Mucosa of stomach (tissue), 1 donor: Measurements from ENCODE around the gene HOXD10.

Source experiments
- H3K27me3 ChIP-seq: one replicate; pipeline ENCODE4 v1.7.0; 2013; ENCODE audit warnings: mild to moderate bottlenecking, low read length; ENCODE audit not compliant: control insufficient read depth, insufficient read depth
- H3K36me3 ChIP-seq: one replicate; pipeline ENCODE4 v1.7.0; 2013; ENCODE audit warnings: low read length; ENCODE audit not compliant: control insufficient read depth, insufficient read depth
- H3K4me1 ChIP-seq: one replicate; pipeline ENCODE4 v1.7.0; 2013; ENCODE audit warnings: mild to moderate bottlenecking, low read length; ENCODE audit not compliant: control insufficient read depth, insufficient read depth
- H3K4me3 ChIP-seq: one replicate; pipeline ENCODE4 v1.7.0; 2013; ENCODE audit warnings: low read length
- H3K9ac ChIP-seq: one replicate; pipeline ENCODE4 v1.7.0; 2013; ENCODE audit warnings: mild to moderate bottlenecking, low read length, moderate library complexity
- H3K9me3 ChIP-seq: one replicate; pipeline ENCODE4 v1.7.0; 2013; ENCODE audit warnings: mild to moderate bottlenecking, low read length, moderate library complexity; ENCODE audit not compliant: control insufficient read depth
- donor health status: Pancreatic carcinoma.

Gene HOXD10

GRCh38 chr2:176100547-176101140 lies 15.9 kb upstream of the HOXD10 start:
- Histone ChIP-seq H3K4me1 (peaks cover 10% of the 10 kb centered on the region), H3K9ac (no peak overlapping the region), H3K4me3 (no peak overlapping the region), H3K36me3 (no peaks in the 10 kb centered on the region), H3K9me3 (no peaks in the 10 kb centered on the region), H3K27me3 (peaks cover 98% of the 10 kb centered on the region)

- Histone ChIP-seq H3K27me3 (peaks cover 99% of the 10 kb centered on the region), H3K9ac (no peak overlapping the region), H3K4me1 (peaks cover 10% of the 10 kb centered on the region), H3K4me3 (no peak overlapping the region), H3K9me3 (no peaks in the 10 kb centered on the region), H3K36me3 (no peaks in the 10 kb centered on the region)
Measured at GRCh38 chr2:176101216-176101830, 15.3 kb upstream of the HOXD10 start.

- H3K4me1 ChIP-seq: peaks cover 10% of the 10 kb centered on the region
- no peaks in the 10 kb centered on the region for H3K36me3 ChIP-seq
- no peak overlapping the region for H3K4me3 ChIP-seq
- no peaks in the 10 kb centered on the region for H3K9me3 ChIP-seq
- H3K9ac ChIP-seq: no peak overlapping the region
- peaks cover 99% of the 10 kb centered on the region for H3K27me3 ChIP-seq
Measured at GRCh38 chr2:176101842-176102241, 14.7 kb upstream of the HOXD10 start.

- Histone ChIP-seq H3K9ac (no peak overlapping the region), H3K27me3 (peaks cover 98% of the 10 kb centered on the region), H3K4me1 (peaks cover 5% of the 10 kb centered on the region), H3K4me3 (no peak overlapping the region), H3K9me3 (no peaks in the 10 kb centered on the region), H3K36me3 (no peaks in the 10 kb centered on the region)
Measured at GRCh38 chr2:176102309-176102866, 14.2 kb upstream of the HOXD10 start.

- Histone ChIP-seq H3K4me1 (no peaks in the 10 kb centered on the region), H3K4me3 (no peak overlapping the region), H3K9ac (no peak overlapping the region), H3K36me3 (no peaks in the 10 kb centered on the region), H3K9me3 (no peaks in the 10 kb centered on the region), H3K27me3 (peaks cover 94% of the 10 kb centered on the region)
Measured at GRCh38 chr2:176103194-176103593, 13.4 kb upstream of the HOXD10 start.

GRCh38 chr2:176103742-176104315 lies 12.7 kb upstream of the HOXD10 start:
- Histone ChIP-seq H3K27me3 (peaks cover 93% of the 10 kb centered on the region), H3K4me3 (no peak overlapping the region), H3K9ac (no peak overlapping the region)

GRCh38 chr2:176104316-176105077 lies 12.1 kb upstream of the HOXD10 start:
- no peaks in the 10 kb centered on the region for H3K4me1 ChIP-seq
- H3K4me3 ChIP-seq: no peak overlapping the region
- H3K27me3 ChIP-seq: peaks cover 93% of the 10 kb centered on the region
- H3K36me3 ChIP-seq: no peaks in the 10 kb centered on the region
- no peak overlapping the region for H3K9ac ChIP-seq
- no peaks in the 10 kb centered on the region for H3K9me3 ChIP-seq

More at GRCh38 chr2:176103742-176104315, 12.7 kb upstream of the HOXD10 start:
- Histone ChIP-seq H3K4me1 (no peaks in the 10 kb centered on the region), H3K36me3 (no peaks in the 10 kb centered on the region), H3K9me3 (no peaks in the 10 kb centered on the region)

- Histone ChIP-seq H3K4me1 (no peaks in the 10 kb centered on the region), H3K9ac (no peak overlapping the region), H3K36me3 (no peaks in the 10 kb centered on the region), H3K4me3 (no peak overlapping the region), H3K9me3 (no peaks in the 10 kb centered on the region), H3K27me3 (peaks cover 93% of the 10 kb centered on the region)
Measured at GRCh38 chr2:176105078-176105729, 11.4 kb upstream of the HOXD10 start.

GRCh38 chr2:176105730-176106580 lies 10.6 kb upstream of the HOXD10 start:
- H3K9me3 ChIP-seq: no peaks in the 10 kb centered on the region
- no peaks in the 10 kb centered on the region for H3K4me1 ChIP-seq
- H3K36me3 ChIP-seq: no peaks in the 10 kb centered on the region
- no peak overlapping the region for H3K4me3 ChIP-seq
- H3K9ac ChIP-seq: no peak overlapping the region
- peaks cover 93% of the 10 kb centered on the region for H3K27me3 ChIP-seq

GRCh38 chr2:176106581-176107539 lies 9.7 kb upstream of the HOXD10 start, which contains the start of gene HOXD11:
HOXD11 (plus strand) TSS chr2:176107280; CDS start chr2:176107356, 76 bp downstream.
- no peak within 1 kb of the TSS for H3K4me3 ChIP-seq
- no peaks in the 10 kb centered on the region for H3K36me3 ChIP-seq
- H3K9ac ChIP-seq: no peak within 1 kb of the TSS
- H3K9me3 ChIP-seq: no peaks in the 10 kb centered on the region
- no peaks in the 10 kb centered on the region for H3K4me1 ChIP-seq
- peaks cover 93% of the 10 kb centered on the region for H3K27me3 ChIP-seq
